H9 (cell line): Measurements from ENCODE around the gene KIF6. TPM values are rescaled to one million over a fixed set of nuclear protein-coding genes. Genes with fewer than 3 reads are reported as not detected.

Source experiments
- DNase-seq: peaks from one replicate; pipeline ENCODE4 v3.0.0-alpha.2; 2017
- H2AFZ ChIP-seq: one replicate; pipeline ENCODE4 v1.6.1; 2013; ENCODE audit warnings: mild to moderate bottlenecking, low read length, control low read depth, moderate library complexity
- H2AK5ac ChIP-seq: 2 replicates; pipeline ENCODE4 v1.6.1; 2013; ENCODE audit warnings: low read length, control low read depth, mixed read lengths; ENCODE audit not compliant: insufficient read length
- H2BK120ac ChIP-seq: one replicate; pipeline ENCODE4 v1.6.1; 2013; ENCODE audit warnings: low read depth, mild to moderate bottlenecking, low read length, control low read depth, inconsistent platforms; ENCODE audit not compliant: poor library complexity, severe bottlenecking
- H2BK12ac ChIP-seq: 2 replicates; pipeline ENCODE4 v1.6.1; 2013; ENCODE audit warnings: low read length, control low read depth, mixed read lengths, low read depth; ENCODE audit not compliant: insufficient read length
- H2BK15ac ChIP-seq: 2 replicates; pipeline ENCODE4 v1.6.1; 2013; ENCODE audit warnings: low read depth, low read length, control low read depth
- H2BK20ac ChIP-seq: one replicate; pipeline ENCODE4 v1.6.1; 2013; ENCODE audit warnings: low read depth, mild to moderate bottlenecking, low read length, control low read depth, inconsistent platforms; ENCODE audit not compliant: poor library complexity, severe bottlenecking
- H2BK5ac ChIP-seq: 2 replicates; pipeline ENCODE4 v1.6.1; 2013; ENCODE audit warnings: low read length, control low read depth, mixed read lengths; ENCODE audit not compliant: insufficient read length
- H3K14ac ChIP-seq: 2 replicates; pipeline ENCODE4 v1.6.1; 2013; ENCODE audit warnings: low read length, control low read depth; ENCODE audit not compliant: insufficient read depth
- H3K18ac ChIP-seq: 2 replicates; pipeline ENCODE4 v1.6.1; 2013; ENCODE audit warnings: low read depth, mild to moderate bottlenecking, mixed read lengths, low read length, control low read depth; ENCODE audit not compliant: insufficient read length
- H3K23ac ChIP-seq: 2 replicates; pipeline ENCODE4 v1.6.1; 2013; ENCODE audit warnings: low read length, control low read depth, mixed read lengths, low read depth; ENCODE audit not compliant: insufficient read length
- H3K23me2 ChIP-seq: 2 replicates; pipeline ENCODE4 v1.6.1; 2013; ENCODE audit warnings: low read depth, mild to moderate bottlenecking, mixed read lengths, low read length, control low read depth; ENCODE audit not compliant: insufficient read length, poor library complexity, severe bottlenecking
- H3K27ac ChIP-seq: 2 replicates; pipeline ENCODE4 v1.5.1; 2013; ENCODE audit warnings: low read length, control low read depth, mixed read lengths, low read depth; ENCODE audit not compliant: insufficient read length
- H3K27me3 ChIP-seq: 2 replicates; pipeline ENCODE4 v1.6.1; 2013; ENCODE audit warnings: low read length, control low read depth, inconsistent platforms; ENCODE audit not compliant: insufficient read depth
- H3K4ac ChIP-seq: 2 replicates; pipeline ENCODE4 v1.6.1; 2013; ENCODE audit warnings: low read depth, mild to moderate bottlenecking, control low read depth, inconsistent platforms, low read length, moderate library complexity
- H3K4me1 ChIP-seq: 2 replicates; pipeline ENCODE4 v1.6.1; 2013; ENCODE audit warnings: low read length, control low read depth, inconsistent platforms; ENCODE audit not compliant: insufficient read depth
- H3K4me2 ChIP-seq: 2 replicates; pipeline ENCODE4 v1.6.1; 2013; ENCODE audit warnings: low read length, control low read depth, mixed read lengths; ENCODE audit not compliant: insufficient read length, insufficient read depth
- H3K56ac ChIP-seq: 2 replicates; pipeline ENCODE4 v1.6.1; 2013; ENCODE audit warnings: low read depth, mild to moderate bottlenecking, mixed read lengths, low read length, control low read depth; ENCODE audit not compliant: insufficient read length
- H3K79me1 ChIP-seq: 2 replicates; pipeline ENCODE4 v1.6.1; 2013; ENCODE audit warnings: low read depth, mild to moderate bottlenecking, moderate library complexity, low read length, control low read depth, inconsistent platforms; ENCODE audit not compliant: insufficient read depth, poor library complexity, severe bottlenecking
- H3K79me2 ChIP-seq: 2 replicates; pipeline ENCODE4 v1.6.1; 2013; ENCODE audit warnings: low read length, control low read depth, inconsistent platforms; ENCODE audit not compliant: insufficient read depth
- H3K9ac ChIP-seq: 2 replicates; pipeline ENCODE4 v1.6.1; 2013; ENCODE audit warnings: low read length, control low read depth, mixed read lengths; ENCODE audit not compliant: insufficient read length; ENCODE audit errors: extremely low read depth
- H3K9me3 ChIP-seq: one replicate; pipeline ENCODE4 v1.6.1; 2013; ENCODE audit warnings: low read depth, low read length, inconsistent platforms; ENCODE audit not compliant: control insufficient read depth
- H3T11ph ChIP-seq: one replicate; pipeline ENCODE4 v1.6.1; 2013; ENCODE audit warnings: mild to moderate bottlenecking, low read length, control low read depth, inconsistent platforms
- H4K20me1 ChIP-seq: one replicate; pipeline ENCODE4 v1.6.1; 2013; ENCODE audit not compliant: control insufficient read depth, insufficient read length, insufficient read depth
- H4K5ac ChIP-seq: 2 replicates; pipeline ENCODE4 v1.6.1; 2013; ENCODE audit warnings: low read depth, mild to moderate bottlenecking, mixed read lengths, low read length, control low read depth; ENCODE audit not compliant: insufficient read length
- H4K8ac ChIP-seq: replicated peaks from 2 replicates; pipeline ENCODE4 v1.6.1; 2013; ENCODE audit warnings: low read length, control low read depth, mixed read lengths, low read depth; ENCODE audit not compliant: insufficient read length
- H4K91ac ChIP-seq: 2 replicates; pipeline ENCODE4 v1.6.1; 2013; ENCODE audit warnings: low read depth, mild to moderate bottlenecking, moderate library complexity, mixed read lengths, low read length, control low read depth; ENCODE audit not compliant: insufficient read length
- H3K27ac Mint-ChIP-seq, 3 experiments: 2 replicates in 2 of 3; 3 replicates in 1 of 3; pipeline ENCODE4 v1.8.0; 2020 to 2021; ENCODE audit warnings: mixed read lengths in 3 of 3, mild to moderate bottlenecking in 1 of 3, moderate library complexity in 1 of 3
- H3K27me3 Mint-ChIP-seq: 2 replicates; pipeline ENCODE4 v1.8.0; 2021; ENCODE audit warnings: low read depth, mild to moderate bottlenecking, moderate library complexity, mixed read lengths
- H3K36me3 Mint-ChIP-seq, 3 experiments: 2 replicates in 2 of 3; 3 replicates in 1 of 3; pipeline ENCODE4 v1.8.0; 2020 to 2021; ENCODE audit warnings: low read depth in 3 of 3, mixed read lengths in 3 of 3; ENCODE audit not compliant: insufficient read depth in 1 of 3
- H3K4me1 Mint-ChIP-seq, 2 experiments: 2 replicates each; pipeline ENCODE4 v1.8.0; 2020; ENCODE audit warnings: mixed read lengths in 2 of 2
- H3K4me3 Mint-ChIP-seq, 2 experiments: 2 replicates in 1 of 2; 3 replicates in 1 of 2; pipeline ENCODE4 v1.8.0; 2020 to 2021; ENCODE audit warnings: mild to moderate bottlenecking in 2 of 2, mixed read lengths in 2 of 2, moderate library complexity in 1 of 2
- H3K9me3 Mint-ChIP-seq, 2 experiments: 2 replicates in 1 of 2; 3 replicates in 1 of 2; pipeline ENCODE4 v1.8.0; 2020; ENCODE audit warnings: mild to moderate bottlenecking in 2 of 2, mixed read lengths in 2 of 2, moderate library complexity in 1 of 2
- WGBS: extraction: QIAGEN DNeasy Blood & Tissue Kit; methylation state at CpG from one replicate; pipeline ENCODE4 v1.1.7; 2013; ENCODE audit warnings: missing lambda C conversion rate, low lambda C conversion rate, mixed read lengths; ENCODE audit not compliant: insufficient read length; ENCODE audit errors: extremely low coverage; 5-methylcytosine and 5-hydroxymethylcytosine counted together
- total RNA-seq: library from RNA; stranded (reverse); gene quantifications from 2 replicates; pipeline ENCODE4 v1.2.1, GENCODE V29; 2021
- TF ChIP-seq, protein P1 (sequence below): fragments of 200-600 bp; sonication (generic); conservative IDR thresholded peaks from 3 replicates; pipeline ENCODE4 v1.8.0; 2021; ENCODE audit warnings: antibody characterized with exemption, mild to moderate bottlenecking

The KIF6 gene
- total RNA-seq, 1 experiment from 2014 or later = 0.63 TPM

DNA sequence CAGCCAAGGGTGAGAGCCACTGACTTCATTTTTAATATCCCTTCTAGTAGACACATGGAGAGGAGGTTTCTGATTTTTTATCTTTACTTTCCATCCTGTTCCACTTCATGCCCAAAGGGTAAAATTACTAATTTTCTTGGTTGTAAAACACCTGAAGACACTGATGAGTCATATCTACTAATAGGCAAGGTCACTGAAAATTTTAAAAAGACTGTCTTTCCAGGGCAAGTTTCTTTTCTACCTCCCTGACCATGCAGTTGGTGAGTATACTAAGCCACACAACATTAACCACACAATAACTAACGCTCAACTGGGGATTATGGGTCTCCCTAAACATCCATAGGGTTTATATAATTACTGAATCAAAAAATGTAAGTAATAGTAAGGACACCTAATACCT, 109.6 kb downstream of the KIF6 start:
- no peaks in the 10 kb centered on the region for H3K79me2 ChIP-seq
- H4K91ac ChIP-seq = no peak overlapping the region
- H2BK120ac ChIP-seq = no peak overlapping the region
- H2BK15ac ChIP-seq = no peak overlapping the region
- Mint-ChIP-seq H3K36me3 (no peaks in the 10 kb centered on the region), H3K4me3 (no peak overlapping the region), H3K4me1 (no peaks in the 10 kb centered on the region), H3K27me3 (no peaks in the 10 kb centered on the region), H3K27ac (no peak overlapping the region), H3K9me3 (no peaks in the 10 kb centered on the region)
- H3K14ac ChIP-seq = no peak overlapping the region
- no peak overlapping the region for H2AFZ ChIP-seq
- H4K5ac ChIP-seq = no peak overlapping the region
- no peaks in the 10 kb centered on the region for H4K20me1 ChIP-seq
- no peaks in the 10 kb centered on the region for H3K27me3 ChIP-seq
- no peak overlapping the region for H4K8ac ChIP-seq
- H3K27ac ChIP-seq = no peak overlapping the region
- H3T11ph ChIP-seq = no peak overlapping the region
- no peak overlapping the region for H3K23ac ChIP-seq
- no peak for DNase-seq
- H3K79me1 ChIP-seq = no peaks in the 10 kb centered on the region
- TF ChIP-seq, protein P1, sequence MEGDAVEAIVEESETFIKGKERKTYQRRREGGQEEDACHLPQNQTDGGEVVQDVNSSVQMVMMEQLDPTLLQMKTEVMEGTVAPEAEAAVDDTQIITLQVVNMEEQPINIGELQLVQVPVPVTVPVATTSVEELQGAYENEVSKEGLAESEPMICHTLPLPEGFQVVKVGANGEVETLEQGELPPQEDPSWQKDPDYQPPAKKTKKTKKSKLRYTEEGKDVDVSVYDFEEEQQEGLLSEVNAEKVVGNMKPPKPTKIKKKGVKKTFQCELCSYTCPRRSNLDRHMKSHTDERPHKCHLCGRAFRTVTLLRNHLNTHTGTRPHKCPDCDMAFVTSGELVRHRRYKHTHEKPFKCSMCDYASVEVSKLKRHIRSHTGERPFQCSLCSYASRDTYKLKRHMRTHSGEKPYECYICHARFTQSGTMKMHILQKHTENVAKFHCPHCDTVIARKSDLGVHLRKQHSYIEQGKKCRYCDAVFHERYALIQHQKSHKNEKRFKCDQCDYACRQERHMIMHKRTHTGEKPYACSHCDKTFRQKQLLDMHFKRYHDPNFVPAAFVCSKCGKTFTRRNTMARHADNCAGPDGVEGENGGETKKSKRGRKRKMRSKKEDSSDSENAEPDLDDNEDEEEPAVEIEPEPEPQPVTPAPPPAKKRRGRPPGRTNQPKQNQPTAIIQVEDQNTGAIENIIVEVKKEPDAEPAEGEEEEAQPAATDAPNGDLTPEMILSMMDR = no peak
- no peaks in the 10 kb centered on the region for H3K23me2 ChIP-seq
- no peak overlapping the region for H2BK12ac ChIP-seq
- no CpG with 5 or more reads among the region's 1 CpG for WGBS
- H2BK5ac ChIP-seq = no peak overlapping the region
- H3K9ac ChIP-seq = no peak overlapping the region
- no peak overlapping the region for H3K4me2 ChIP-seq
- no peak overlapping the region for H3K4ac ChIP-seq
- H3K18ac ChIP-seq = no peak overlapping the region
- no peaks in the 10 kb centered on the region for H3K9me3 ChIP-seq
- H3K56ac ChIP-seq = no peak overlapping the region
- H2BK20ac ChIP-seq = no peak overlapping the region
- no peak overlapping the region for H2AK5ac ChIP-seq
- no peaks in the 10 kb centered on the region for H3K4me1 ChIP-seq
